K562 (cell line): ENCODE measurements around the gene SYNPO2. TPM values are rescaled to one million over a fixed set of nuclear protein-coding genes. Genes with fewer than 3 reads are reported as not detected.
"Not testable (repeated sequence)": the region's sequence is repeated elsewhere in the genome, so short reads cannot be mapped to it uniquely, and the experiment has no call there.

Source experiments
- ATAC-seq: fragments of 200-7000 bp; cut with Tn5 transposase; 3 replicates; pipeline ENCODE4 v1.9.1; 2020; ENCODE audit warnings: moderate library complexity
- BruUV-seq: library from RNA; stranded (reverse); fragments of 400-500 nt; replicated peaks from 2 replicates; lab custom pipeline; 2021; lab: Mats Ljungman, UMichigan
- CTCF ChIA-PET: fragments of 300-600 bp; formaldehyde crosslinking; extraction: SDS; loops from one replicate; lab custom pipeline; 2021; ENCODE audit warnings: low intra/inter-chr PET ratio; lab: Yijun Ruan, JAX
- POLR2A ChIA-PET: fragments of 300-600, 350-650 bp; sonication (Branson Sonifier 250); formaldehyde crosslinking; extraction: SDS; loops from one replicate; lab custom pipeline; 2021; ENCODE audit warnings: antibody characterized with exemption, inconsistent platforms; lab: Yijun Ruan, JAX
- DNase-seq, 4 experiments: peaks; one replicate each; pipeline versions ENCODE4 v3.0.0 to v3.0.0-alpha.2; 2011 to 2018; ENCODE audit warnings: low spot score in 3 of 4, mixed read lengths in 3 of 4; ENCODE audit errors: extremely low read depth in 1 of 4
- FAIRE-seq: peaks from 2 replicates; lab custom pipeline; 2011; peaks lifted over from hg19 to GRCh38; lab: Jason Lieb, UNC
- H2AFZ ChIP-seq: 2 replicates; pipeline ENCODE4 v1.6.0; 2011; ENCODE audit warnings: low read depth, low read length, control low read depth, inconsistent platforms
- H3K27ac ChIP-seq: fragments of 200-600 bp; 3 replicates; pipeline ENCODE4 v1.8.0; 2011; ENCODE audit warnings: low read depth, mild to moderate bottlenecking, control low read depth, inconsistent platforms, low read length, moderate library complexity, mixed read lengths; ENCODE audit errors: extremely low read depth
- H3K27me3 ChIP-seq, 2 experiments: fragments of 300-600 bp in 1 of 2; 2 replicates in 1 of 2; 3 replicates in 1 of 2; pipeline versions ENCODE4 v1.6.0 to v1.8.0; 2011; ENCODE audit warnings: inconsistent platforms in 2 of 2, low read length in 2 of 2, mild to moderate bottlenecking in 1 of 2, mixed read lengths in 1 of 2, moderate library complexity in 1 of 2; ENCODE audit not compliant: control insufficient read depth in 2 of 2, insufficient read depth in 2 of 2
- H3K36me3 ChIP-seq: fragments of 300-600 bp; 3 replicates; pipeline ENCODE4 v1.8.0; 2011; ENCODE audit warnings: mild to moderate bottlenecking, low read length, inconsistent platforms; ENCODE audit not compliant: control insufficient read depth, insufficient read depth
- H3K4me1 ChIP-seq, 2 experiments: fragments of 200-600 bp in 1 of 2; replicated peaks in 1 of 2; 2 replicates in 1 of 2; 3 replicates in 1 of 2; pipeline versions ENCODE4 v1.5.1 to v1.8.0; 2011; ENCODE audit warnings: inconsistent platforms in 2 of 2, low read length in 2 of 2, mild to moderate bottlenecking in 1 of 2, mixed read lengths in 1 of 2, moderate library complexity in 1 of 2; ENCODE audit not compliant: control insufficient read depth in 2 of 2, insufficient read depth in 2 of 2
- H3K4me2 ChIP-seq: 2 replicates; pipeline ENCODE4 v1.6.1; 2011; ENCODE audit warnings: low read length, control low read depth, inconsistent platforms, mixed read lengths; ENCODE audit not compliant: insufficient read depth
- H3K4me3 ChIP-seq: fragments of 200-600 bp; sonication (generic), shearing (Covaris generic); 2 replicates; pipeline ENCODE4 v1.5.1; 2016; ENCODE audit warnings: control low read depth, inconsistent platforms
- H3K79me2 ChIP-seq: fragments of 200-600 bp; 3 replicates; pipeline ENCODE4 v1.8.0; 2011; ENCODE audit warnings: low read length, inconsistent platforms; ENCODE audit not compliant: control insufficient read depth, insufficient read depth
- H3K9ac ChIP-seq, 2 experiments: 2 replicates each; pipeline versions ENCODE4 v1.6.0 to v1.6.1; 2011; ENCODE audit warnings: low read depth in 2 of 2, low read length in 2 of 2, control low read depth in 1 of 2, inconsistent platforms in 1 of 2, mild to moderate bottlenecking in 1 of 2, mixed read lengths in 1 of 2; ENCODE audit not compliant: insufficient read depth in 1 of 2
- H3K9me1 ChIP-seq: one replicate; pipeline ENCODE4 v1.6.0; 2011; ENCODE audit warnings: inconsistent platforms, mild to moderate bottlenecking, low read length, moderate library complexity; ENCODE audit not compliant: control insufficient read depth, insufficient read depth
- H3K9me3 ChIP-seq: replicated peaks from 2 replicates; pipeline ENCODE4 v1.5.1; 2011; ENCODE audit warnings: low read depth, low read length, inconsistent platforms; ENCODE audit not compliant: control insufficient read depth, insufficient read depth
- H4K20me1 ChIP-seq: replicated peaks from 2 replicates; pipeline ENCODE4 v1.6.1; 2011; ENCODE audit warnings: low read length, inconsistent platforms, mixed read lengths; ENCODE audit not compliant: control insufficient read depth, insufficient read depth
- E4F1 ChIP-seq: fragments of 250-450 bp; sonication (Bioruptor Pico); IDR thresholded peaks from 2 replicates; pipeline ENCODE4 v1.5.0; 2021; ENCODE audit warnings: mild to moderate bottlenecking, borderline replicate concordance
- ZC3H4 ChIP-seq: sonication (generic); formaldehyde crosslinking; IDR thresholded peaks from 2 replicates; pipeline ENCODE4 v1.9.0; 2021; ENCODE audit warnings: missing genetic modification reagents, borderline replicate concordance
- WGBS: fragments of 100-300 bp; shearing (Covaris generic); methylation state at CpG from one replicate; pipeline ENCODE4 v1.1.6; 2016; ENCODE audit warnings: low coverage, mixed read lengths; ENCODE audit not compliant: insufficient coverage; ENCODE audit errors: missing lambda C conversion rate; 5-methylcytosine and 5-hydroxymethylcytosine counted together
- in situ Hi-C: fragments of 300-500 bp; cut with MboI; formaldehyde crosslinking; loops from 4 replicates; pipeline ENCODE4 v1.15.0; 2018; ENCODE audit warnings: inconsistent platforms, mixed read lengths
- intact Hi-C: fragments of 100-400 bp; cut with micrococcal nuclease; formaldehyde crosslinking; loops from 2 replicates; pipeline ENCODE4 v1.14.2; 2022
- polyA plus RNA-seq, 8 experiments: library from polyadenylated mRNA; depleted of rRNA in 4 of 8; stranded (reverse) in 5 of 8; unstranded in 3 of 8; fragments of >200 nt; fragmentation: Nextera tagmentation in 2 of 8; fragmentation: Illumina TruSeq in 1 of 8; extraction: Ambion mirVana in 2 of 8; extraction: Trizol in 1 of 8; gene quantifications; 2 replicates each; pipeline versions ENCODE4 v1.2.1 to v1.2.3, GENCODE V29; 2011 to 2014; ENCODE audit warnings: inconsistent platforms in 1 of 8, missing spikeins in 1 of 8
- total RNA-seq, 7 experiments: library from RNA; depleted of rRNA in 6 of 7; stranded (reverse); fragments of >200 nt in 6 of 7; fragmentation: Illumina TruSeq in 2 of 7; extraction: Trizol in 2 of 7; gene quantifications; 2 replicates each; pipeline versions ENCODE4 v1.2.1 to v1.2.3, GENCODE V29; 2011 to 2021; ENCODE audit warnings: low replicate concordance in 1 of 7

Gene SYNPO2
- total and polyA plus RNA-seq, 9 of the 15 experiments (the other 6 are each of a cell fraction or from before 2014, with no cell fraction given) = 0.03 to 0.18 TPM; not detected in 7

GRCh38 chr4:119008761-119009160 lies 120.1 kb downstream of the SYNPO2 start:
- Histone ChIP-seq H3K4me1 (no peaks in the 10 kb centered on the region), H3K4me3 (no peak overlapping the region), H3K4me2 (no peak overlapping the region), H2AFZ (no peak overlapping the region), H3K27me3 (no peaks in the 10 kb centered on the region), H3K79me2 (no peaks in the 10 kb centered on the region), H3K9ac (no peak overlapping the region), H3K27ac (no peak overlapping the region), H3K36me3 (no peaks in the 10 kb centered on the region), H3K9me3 (no peaks in the 10 kb centered on the region), H3K9me1 (no peaks in the 10 kb centered on the region), H4K20me1 (no peaks in the 10 kb centered on the region)
- ChIA-PET CTCF (no interaction called here), POLR2A (no interaction called here)
- FAIRE-seq = no peak
- intact Hi-C loops = no loop called here
- ATAC-seq = no peak
- TF ChIP-seq ZC3H4 (CRISPR knock-in tag) = no peak
- no peak for TF ChIP-seq E4F1 (CRISPR knock-in tag)
- BruUV-seq = no TSS peak
- in situ Hi-C loops = no loop called here
- 0% methylated on average over 2 of the region's 2 CpGs for WGBS
- DNase-seq = no peak

- in situ Hi-C loops, H3K27ac ChIP-seq, H3K9ac ChIP-seq, BruUV-seq, H3K9me3 ChIP-seq, H3K4me1 ChIP-seq, H3K27me3 ChIP-seq, DNase-seq, H2AFZ ChIP-seq, intact Hi-C loops, H3K79me2 ChIP-seq, H3K9me1 ChIP-seq, H3K36me3 ChIP-seq, ATAC-seq, CTCF ChIA-PET, H4K20me1 ChIP-seq, FAIRE-seq, H3K4me2 ChIP-seq, H3K4me3 ChIP-seq: not testable (repeated sequence)
- 0% methylated on average over 2 of the region's 2 CpGs for WGBS
- POLR2A ChIA-PET = interaction anchor here (0.5 kb wide), 1 partner anchor 19 kb away, joined by 5 read pairs; no protein-coding TSS in a partner anchor
These were observed 121.6 kb downstream of the SYNPO2 start for GRCh38 chr4:119010221-119010620.
